HG03354 (cell line): Measurements from ENCODE around the gene PDXDC1.
"Not testable (repeated sequence)": the region's sequence is repeated elsewhere in the genome, so short reads cannot be mapped to it uniquely, and the experiment has no call there.

ENCODE experiments used
- ATAC-seq: cut with Tn5 transposase; IDR thresholded peaks from one replicate; pipeline ENCODE4 v1.9.1; 2021; ENCODE audit warnings: mild to moderate bottlenecking; ENCODE audit not compliant: unreplicated experiment, poor library complexity, severe bottlenecking

PDXDC1 gene, protein sequence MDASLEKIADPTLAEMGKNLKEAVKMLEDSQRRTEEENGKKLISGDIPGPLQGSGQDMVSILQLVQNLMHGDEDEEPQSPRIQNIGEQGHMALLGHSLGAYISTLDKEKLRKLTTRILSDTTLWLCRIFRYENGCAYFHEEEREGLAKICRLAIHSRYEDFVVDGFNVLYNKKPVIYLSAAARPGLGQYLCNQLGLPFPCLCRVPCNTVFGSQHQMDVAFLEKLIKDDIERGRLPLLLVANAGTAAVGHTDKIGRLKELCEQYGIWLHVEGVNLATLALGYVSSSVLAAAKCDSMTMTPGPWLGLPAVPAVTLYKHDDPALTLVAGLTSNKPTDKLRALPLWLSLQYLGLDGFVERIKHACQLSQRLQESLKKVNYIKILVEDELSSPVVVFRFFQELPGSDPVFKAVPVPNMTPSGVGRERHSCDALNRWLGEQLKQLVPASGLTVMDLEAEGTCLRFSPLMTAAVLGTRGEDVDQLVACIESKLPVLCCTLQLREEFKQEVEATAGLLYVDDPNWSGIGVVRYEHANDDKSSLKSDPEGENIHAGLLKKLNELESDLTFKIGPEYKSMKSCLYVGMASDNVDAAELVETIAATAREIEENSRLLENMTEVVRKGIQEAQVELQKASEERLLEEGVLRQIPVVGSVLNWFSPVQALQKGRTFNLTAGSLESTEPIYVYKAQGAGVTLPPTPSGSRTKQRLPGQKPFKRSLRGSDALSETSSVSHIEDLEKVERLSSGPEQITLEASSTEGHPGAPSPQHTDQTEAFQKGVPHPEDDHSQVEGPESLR

GRCh38 chr16:14974656-14975417 is at the start of gene PDXDC1:
Gene PDXDC1 (plus strand): TSS chr16:14975026. CDS start chr16:14975200, 174 bp downstream.
- peak; percentile 92 for ATAC-seq

- not testable (repeated sequence) for ATAC-seq
These were observed 46.6 kb upstream of the PDXDC1 start for GRCh38 chr16:14928064-14928714.

DNA sequence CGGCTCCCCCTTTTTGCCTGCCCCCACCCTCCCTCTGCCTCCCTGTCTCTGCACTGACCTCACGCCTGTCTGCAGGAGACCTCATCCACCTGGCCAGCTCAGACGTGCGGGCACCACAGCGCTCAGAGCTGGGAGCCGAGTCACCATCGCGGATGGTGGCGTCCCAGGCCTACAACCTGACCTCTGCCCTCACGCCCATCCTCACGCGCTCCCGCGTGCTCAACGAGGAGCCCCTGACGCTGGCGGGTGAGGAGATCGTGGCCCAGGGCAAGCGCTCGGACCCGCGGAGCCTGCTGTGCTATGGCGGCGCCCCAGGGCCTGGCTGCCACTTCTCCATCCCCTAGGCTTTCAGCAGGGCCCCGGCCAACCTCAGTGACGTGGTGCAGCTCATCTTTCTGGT is 45.6 kb upstream of the PDXDC1 start:
- not testable (repeated sequence) for ATAC-seq

GRCh38 chr16:14930246-14930645 is 44.6 kb upstream of the PDXDC1 start:
- not testable (repeated sequence) for ATAC-seq

- ATAC-seq: not testable (repeated sequence)
These were observed 43.9 kb upstream of the PDXDC1 start for GRCh38 chr16:14930971-14931370.

DNA sequence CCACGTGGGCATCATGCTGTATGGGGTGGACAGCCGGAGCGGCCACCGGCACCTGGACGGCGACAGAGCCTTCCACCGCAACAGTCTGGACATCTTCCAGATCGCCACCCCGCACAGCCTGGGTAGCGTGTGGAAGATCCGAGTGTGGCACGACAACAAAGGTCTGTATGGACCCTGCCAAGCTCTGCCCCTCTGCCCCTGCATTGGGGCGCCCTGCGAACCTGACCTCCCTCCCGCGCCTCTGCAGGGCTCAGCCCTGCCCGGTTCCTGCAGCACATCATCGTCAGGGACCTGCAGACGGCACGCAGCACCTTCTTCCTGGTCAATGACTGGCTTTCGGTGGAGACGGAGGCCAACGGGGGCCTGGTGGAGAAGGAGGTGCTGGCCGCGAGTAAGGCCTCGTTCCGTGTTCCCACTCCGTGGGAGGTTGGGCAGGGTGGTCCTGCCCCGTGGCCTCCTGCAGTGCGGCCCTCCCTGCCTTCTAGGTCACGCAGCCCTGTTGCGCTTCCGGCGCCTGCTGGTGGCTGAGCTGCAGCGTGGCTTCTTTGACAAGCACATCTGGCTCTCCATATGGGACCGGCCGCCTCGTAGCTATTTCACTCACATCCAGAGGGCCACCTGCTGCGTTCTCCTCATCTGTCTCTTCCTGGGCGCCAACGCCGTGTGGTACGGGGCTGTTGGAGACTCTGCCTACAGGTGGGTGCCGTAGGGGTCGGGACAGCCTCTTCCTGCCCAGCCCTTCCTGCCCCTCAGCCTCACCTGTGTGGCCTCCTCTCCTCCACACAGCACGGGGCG is 42.0 kb upstream of the PDXDC1 start:
- ATAC-seq: not testable (repeated sequence)

DNA sequence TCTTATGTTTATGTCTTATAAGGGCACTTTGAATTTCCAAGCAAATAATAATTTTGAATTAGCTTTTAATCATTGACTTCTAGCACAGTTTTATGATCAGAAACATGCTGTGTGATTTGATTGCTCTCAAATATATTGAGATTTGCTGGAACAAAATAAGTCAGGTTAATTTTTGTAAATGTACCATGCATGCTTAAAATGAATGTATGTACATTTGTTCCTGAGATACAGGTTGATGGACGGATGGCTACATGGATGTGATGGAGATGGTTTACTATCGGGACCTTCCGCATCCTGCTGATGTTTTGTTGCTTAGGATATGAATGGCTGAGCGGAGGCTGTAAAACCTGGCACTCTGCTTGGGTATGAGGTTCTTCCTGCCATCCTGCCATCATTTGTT is 37.7 kb upstream of the PDXDC1 start, which contains the start of gene NPIPA1:
Gene NPIPA1 (plus strand): TSS at position 301 of the 400 bp plus-strand sequence. CDS start 0 bp downstream, at position 301.
- not testable (repeated sequence) for ATAC-seq

DNA sequence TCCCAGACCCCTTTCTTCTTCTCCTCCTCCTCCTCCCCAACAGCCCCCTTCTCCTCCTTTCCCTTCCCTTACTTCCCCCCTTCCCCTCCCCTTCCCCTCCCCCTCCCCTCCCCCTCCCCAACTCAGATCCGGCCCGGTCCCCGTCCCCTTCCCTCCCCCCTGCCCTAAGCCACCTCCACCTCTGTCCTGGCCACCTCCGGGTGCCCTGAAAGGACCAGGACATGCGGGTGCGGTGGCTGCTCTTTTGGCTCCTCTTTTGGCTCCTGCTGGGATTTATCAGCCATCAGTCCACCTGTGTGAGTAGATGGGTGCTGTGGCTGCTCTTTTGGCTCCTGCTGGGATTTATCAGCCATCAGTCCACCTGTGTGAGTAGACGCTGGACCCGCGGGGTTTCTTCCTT is 36.8 kb upstream of the PDXDC1 start:
- not testable (repeated sequence) for ATAC-seq

DNA sequence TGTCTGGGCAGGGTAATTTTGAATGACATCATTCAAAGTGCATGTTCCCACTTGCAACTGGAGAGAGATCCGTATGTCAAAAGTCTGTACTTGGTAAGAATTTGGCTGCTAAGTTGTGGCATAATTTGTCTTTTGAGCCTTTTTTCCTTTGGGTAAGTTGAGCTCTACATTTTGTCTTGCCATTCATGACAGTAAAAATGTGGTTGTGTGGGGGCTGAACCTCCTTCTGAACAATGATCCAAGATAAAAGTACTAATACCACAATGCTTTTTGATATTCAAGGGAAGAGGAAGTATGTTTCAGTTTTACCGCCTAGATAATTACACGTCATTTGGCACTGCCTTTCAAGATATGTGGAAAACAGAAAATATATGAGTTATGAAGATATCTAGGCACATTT is 32.1 kb upstream of the PDXDC1 start:
- not testable (repeated sequence) for ATAC-seq

- no peak for ATAC-seq
These were observed 19.1 kb upstream of the PDXDC1 start for GRCh38 chr16:14955546-14956231.

DNA sequence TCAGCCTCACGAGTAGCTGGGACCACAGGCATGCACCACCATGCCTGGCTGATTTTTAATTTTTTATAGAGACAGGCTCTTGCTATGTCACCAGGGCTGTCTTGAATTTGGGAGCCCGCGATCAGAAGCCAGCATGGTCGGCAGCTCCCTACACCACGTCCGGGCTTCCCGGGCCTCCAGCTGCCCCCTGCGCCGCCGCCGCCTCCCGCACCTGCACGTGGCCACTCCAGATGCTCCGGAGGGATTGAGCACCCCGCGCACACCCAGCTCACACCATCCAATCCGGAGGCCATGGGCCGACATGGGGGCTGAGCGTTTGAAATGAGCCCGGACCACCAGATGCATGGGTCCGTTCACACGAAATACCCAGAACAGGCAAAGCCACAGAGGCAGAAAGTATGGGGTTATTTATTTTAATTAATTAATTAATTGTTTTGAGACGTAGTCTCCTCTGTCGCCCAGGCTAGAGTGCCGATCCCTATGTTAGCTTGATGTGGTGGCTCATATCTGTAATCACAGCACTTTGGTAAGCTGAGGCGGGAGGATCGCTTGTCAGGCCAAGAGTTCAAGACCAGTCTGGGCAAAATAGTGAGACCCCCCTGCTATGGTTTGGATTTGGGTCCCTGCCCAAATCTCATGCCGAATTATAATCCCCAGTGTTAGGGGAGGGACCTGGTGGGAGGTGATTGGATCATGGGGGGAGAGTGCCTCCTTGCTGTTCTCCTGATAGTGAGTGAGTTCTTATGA is 17.1 kb upstream of the PDXDC1 start:
- no peak for ATAC-seq

GRCh38 chr16:14958323-14958600 is 16.6 kb upstream of the PDXDC1 start:
- ATAC-seq: no peak

GRCh38 chr16:14958970-14959369 is 15.9 kb upstream of the PDXDC1 start:
- ATAC-seq: no peak

DNA sequence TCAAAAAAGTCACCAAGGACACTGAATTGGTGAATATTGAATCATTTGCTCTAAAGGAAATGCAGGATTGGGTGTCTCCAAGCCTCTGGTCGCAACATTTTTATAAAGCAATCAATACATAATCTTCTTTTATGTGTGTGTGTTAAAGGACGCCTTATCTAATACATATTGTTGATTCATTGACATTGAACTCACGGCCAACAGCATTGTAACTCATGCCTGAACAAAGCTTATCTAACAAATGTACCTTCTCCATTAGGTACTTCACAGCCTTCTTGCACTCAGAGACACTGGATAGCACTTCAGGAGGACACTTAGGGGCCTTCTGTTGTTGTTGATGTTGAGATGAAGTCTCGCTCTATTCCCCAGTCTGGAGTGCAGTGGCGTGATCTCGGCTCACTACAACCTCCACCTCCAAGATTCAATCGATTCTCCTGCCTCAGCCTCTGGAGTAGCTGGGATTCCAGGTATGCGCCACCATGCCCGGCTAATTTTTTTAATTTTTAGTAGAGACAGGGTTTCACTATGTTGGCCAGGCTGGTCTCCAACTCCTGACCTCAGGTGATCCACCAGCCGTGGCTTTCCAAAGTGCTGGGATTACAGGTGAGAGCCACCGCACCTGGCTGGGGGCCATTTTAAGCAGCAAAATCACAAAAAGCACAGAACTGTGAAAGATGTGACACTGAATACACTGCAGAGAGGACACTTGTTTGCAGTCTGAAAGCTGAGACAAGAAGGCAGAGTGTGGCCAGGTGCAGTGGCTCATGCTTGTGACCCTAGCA is 13.2 kb upstream of the PDXDC1 start:
- ATAC-seq: no peak

GRCh38 chr16:14963281-14964173 is 11.3 kb upstream of the PDXDC1 start:
- no peak for ATAC-seq

GRCh38 chr16:14965328-14965727 is 9.5 kb upstream of the PDXDC1 start:
- ATAC-seq: no peak
